Peyer's patch (tissue), 4 donors: ENCODE measurements around the gene GNAQ. TPM values are rescaled to one million over a fixed set of nuclear protein-coding genes. Genes with fewer than 3 reads are reported as not detected.

Source experiments
- DNase-seq, 3 donors: peaks; one replicate each; pipeline ENCODE4 v3.0.0-alpha.2; 2017 to 2019
- H3K27ac ChIP-seq, 4 donors: fragments of 200-600 bp; sonication (generic); one replicate each; pipeline ENCODE4 v1.5.1; 2016 to 2019
- H3K27me3 ChIP-seq, 2 donors: fragments of 200-600 bp; sonication (generic); one replicate each; pipeline ENCODE4 v1.5.1; 2019
- H3K36me3 ChIP-seq, 3 donors: fragments of 200-600 bp; sonication (generic); one replicate each; pipeline ENCODE4 v1.5.1; 2016 to 2019
- H3K4me1 ChIP-seq, 4 donors: fragments of 200-600 bp; sonication (generic); one replicate each; pipeline ENCODE4 v1.5.1; 2016 to 2019
- H3K4me3 ChIP-seq, 4 donors: fragments of 200-600 bp; sonication (generic); 1 replicate in 3 of 4; 2 replicates in 1 of 4; pipeline ENCODE4 v1.5.1; 2016 to 2019; ENCODE audit warnings: mild to moderate bottlenecking in 1 of 4
- H3K9me3 ChIP-seq, 4 donors: fragments of 200-600 bp; sonication (generic); one replicate each; pipeline ENCODE4 v1.5.1; 2016 to 2019; ENCODE audit warnings: mild to moderate bottlenecking in 1 of 4
- POLR2A ChIP-seq, 2 donors: fragments of 450-650 bp; IDR thresholded peaks; one replicate each; pipeline ENCODE4 v1.5.1; 2017; ENCODE audit warnings: antibody characterized with exemption in 2 of 2, mild to moderate bottlenecking in 2 of 2, moderate library complexity in 2 of 2
- total RNA-seq, 4 donors: library from RNA; depleted of rRNA; stranded (reverse); fragments of >200 nt; gene quantifications; one replicate each; pipeline ENCODE4 v1.1.0, GENCODE V29; 2016
- TF ChIP-seq, protein P1 (sequence below), 6 experiments: fragments of 450-650 bp in 4 of 6; fragments of 200-600 bp in 2 of 6; sonication (generic) in 1 of 6; IDR thresholded peaks; one replicate each; pipeline ENCODE4 v1.5.1; 2017 to 2019; ENCODE audit warnings: antibody characterized with exemption in 6 of 6, mild to moderate bottlenecking in 3 of 6, moderate library complexity in 1 of 6

Gene GNAQ
- total RNA-seq, 4 donors from 2014 or later, result 28.7 to 45.4 (median 33.5) TPM

DNA sequence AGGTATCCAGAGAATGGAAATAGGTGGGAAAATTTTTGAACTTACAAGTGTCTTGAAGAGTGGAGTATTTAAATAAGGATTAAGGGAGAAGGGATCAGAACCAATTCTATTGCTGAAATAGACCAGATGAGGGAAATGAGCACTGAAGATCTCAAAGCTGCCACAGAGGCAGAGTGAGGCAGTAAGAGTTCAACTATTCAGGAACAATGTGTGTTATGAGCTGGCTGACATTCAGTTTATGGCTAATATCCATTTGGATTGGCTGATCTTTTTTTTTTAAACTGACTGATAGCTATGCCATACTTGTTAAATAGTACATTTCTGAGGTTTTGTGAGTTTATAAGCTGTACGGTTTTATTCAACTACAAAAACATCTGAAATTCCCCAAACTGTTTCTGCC lies 288.2 kb downstream of the GNAQ start:
- no peaks in the 10 kb centered on the region for H3K4me1 ChIP-seq
- H3K27me3 ChIP-seq, result no peaks in the 10 kb centered on the region
- H3K36me3 ChIP-seq, result no peaks in the 10 kb centered on the region
- H3K9me3 ChIP-seq, result no peaks in the 10 kb centered on the region
- H3K27ac ChIP-seq, result no peak overlapping the region
- DNase-seq, result no peak
- no peak overlapping the region for H3K4me3 ChIP-seq
- TF ChIP-seq POLR2A (IDR thresholded peaks at IDR 0.05), result no peak
- TF ChIP-seq, protein P1, sequence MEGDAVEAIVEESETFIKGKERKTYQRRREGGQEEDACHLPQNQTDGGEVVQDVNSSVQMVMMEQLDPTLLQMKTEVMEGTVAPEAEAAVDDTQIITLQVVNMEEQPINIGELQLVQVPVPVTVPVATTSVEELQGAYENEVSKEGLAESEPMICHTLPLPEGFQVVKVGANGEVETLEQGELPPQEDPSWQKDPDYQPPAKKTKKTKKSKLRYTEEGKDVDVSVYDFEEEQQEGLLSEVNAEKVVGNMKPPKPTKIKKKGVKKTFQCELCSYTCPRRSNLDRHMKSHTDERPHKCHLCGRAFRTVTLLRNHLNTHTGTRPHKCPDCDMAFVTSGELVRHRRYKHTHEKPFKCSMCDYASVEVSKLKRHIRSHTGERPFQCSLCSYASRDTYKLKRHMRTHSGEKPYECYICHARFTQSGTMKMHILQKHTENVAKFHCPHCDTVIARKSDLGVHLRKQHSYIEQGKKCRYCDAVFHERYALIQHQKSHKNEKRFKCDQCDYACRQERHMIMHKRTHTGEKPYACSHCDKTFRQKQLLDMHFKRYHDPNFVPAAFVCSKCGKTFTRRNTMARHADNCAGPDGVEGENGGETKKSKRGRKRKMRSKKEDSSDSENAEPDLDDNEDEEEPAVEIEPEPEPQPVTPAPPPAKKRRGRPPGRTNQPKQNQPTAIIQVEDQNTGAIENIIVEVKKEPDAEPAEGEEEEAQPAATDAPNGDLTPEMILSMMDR (IDR thresholded peaks at IDR 0.05), result no peak

DNA sequence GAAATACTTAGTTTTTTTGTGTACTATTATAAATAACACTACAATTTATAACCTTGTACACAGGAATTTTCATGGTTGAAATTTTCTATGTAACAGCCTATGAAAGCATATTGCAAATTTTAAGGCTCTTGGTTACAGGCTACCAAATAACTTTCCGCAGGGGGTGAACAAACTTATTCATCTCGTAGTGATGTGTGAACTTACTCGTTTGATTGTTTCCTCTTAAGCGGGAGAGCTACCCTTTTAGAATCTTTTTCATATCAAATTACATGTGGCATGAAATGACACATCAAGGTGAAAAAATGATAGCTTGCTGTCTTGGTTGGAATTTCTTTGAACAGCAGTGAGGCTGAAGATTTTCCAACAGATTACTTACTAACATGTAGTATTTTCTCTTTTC lies 292.7 kb downstream of the GNAQ start:
- TF ChIP-seq, protein P1 (IDR thresholded peaks at IDR 0.05), result no peak
- no peak for TF ChIP-seq POLR2A (IDR thresholded peaks at IDR 0.05)
- Histone ChIP-seq H3K27me3 (no peaks in the 10 kb centered on the region), H3K9me3 (no peaks in the 10 kb centered on the region), H3K36me3 (no peaks in the 10 kb centered on the region), H3K4me3 (no peak overlapping the region), H3K4me1 (no peaks in the 10 kb centered on the region), H3K27ac (no peak overlapping the region)
- no peak for DNase-seq

DNA sequence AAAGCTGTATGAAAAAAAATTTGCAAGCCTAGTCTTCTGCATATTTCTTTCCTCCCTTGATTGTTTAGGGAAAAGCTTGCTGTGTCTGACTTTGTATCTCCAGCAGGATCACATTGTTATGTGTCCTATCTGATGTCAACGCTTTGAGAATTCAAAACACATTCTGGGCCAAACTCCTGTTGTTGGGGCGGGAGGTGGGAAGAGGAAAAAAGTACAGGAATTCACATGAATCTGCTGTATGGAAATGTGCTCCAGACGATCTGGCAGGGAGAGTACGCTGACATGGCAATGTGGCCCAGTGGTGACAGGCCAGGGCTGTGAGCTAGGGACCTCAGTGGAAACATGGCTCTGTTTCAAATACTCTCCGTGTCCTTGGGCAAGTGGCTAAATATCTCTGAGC lies 296.1 kb downstream of the GNAQ start:
- Histone ChIP-seq H3K36me3 (no peaks in the 10 kb centered on the region), H3K27ac (no peak overlapping the region), H3K9me3 (no peaks in the 10 kb centered on the region), H3K4me1 (no peaks in the 10 kb centered on the region), H3K4me3 (no peak overlapping the region), H3K27me3 (no peaks in the 10 kb centered on the region)
- no peak for DNase-seq
- TF ChIP-seq, protein P1 (IDR thresholded peaks at IDR 0.05), result no peak
- no peak for TF ChIP-seq POLR2A (IDR thresholded peaks at IDR 0.05)

DNA sequence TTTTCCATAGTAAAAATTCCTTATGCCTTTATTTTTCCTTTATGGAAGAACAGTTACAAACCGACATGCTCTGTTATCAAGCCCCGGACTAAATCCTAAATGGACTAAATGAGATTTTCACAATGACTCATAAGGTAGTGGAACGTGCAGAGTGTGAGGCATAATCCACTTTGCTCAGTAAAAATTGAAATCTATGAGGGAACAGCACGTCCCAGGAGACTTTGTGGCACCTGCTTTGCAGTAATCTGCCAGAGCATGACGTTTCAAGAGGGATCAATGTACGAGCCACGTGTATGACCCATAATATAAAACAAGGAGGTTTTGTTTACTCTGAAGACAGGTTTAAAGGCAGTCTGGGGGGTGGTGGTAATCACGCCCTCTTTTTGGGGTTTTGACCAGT lies 299.7 kb downstream of the GNAQ start:
- H3K9me3 ChIP-seq, result no peaks in the 10 kb centered on the region
- no peaks in the 10 kb centered on the region for H3K4me1 ChIP-seq
- H3K27ac ChIP-seq, result peak overlapping the region in 1 of 4 donors; percentile 72
- H3K4me3 ChIP-seq, result no peak overlapping the region
- DNase-seq, result peak in 1 of 3 donors; percentile 57
- peaks cover 0 to 18% (median 0%) of the 10 kb centered on the region in 3 donors for H3K36me3 ChIP-seq
- TF ChIP-seq, protein P1 (IDR thresholded peaks at IDR 0.05), result no peak
- TF ChIP-seq POLR2A (IDR thresholded peaks at IDR 0.05), result no peak
- no peaks in the 10 kb centered on the region for H3K27me3 ChIP-seq

DNA sequence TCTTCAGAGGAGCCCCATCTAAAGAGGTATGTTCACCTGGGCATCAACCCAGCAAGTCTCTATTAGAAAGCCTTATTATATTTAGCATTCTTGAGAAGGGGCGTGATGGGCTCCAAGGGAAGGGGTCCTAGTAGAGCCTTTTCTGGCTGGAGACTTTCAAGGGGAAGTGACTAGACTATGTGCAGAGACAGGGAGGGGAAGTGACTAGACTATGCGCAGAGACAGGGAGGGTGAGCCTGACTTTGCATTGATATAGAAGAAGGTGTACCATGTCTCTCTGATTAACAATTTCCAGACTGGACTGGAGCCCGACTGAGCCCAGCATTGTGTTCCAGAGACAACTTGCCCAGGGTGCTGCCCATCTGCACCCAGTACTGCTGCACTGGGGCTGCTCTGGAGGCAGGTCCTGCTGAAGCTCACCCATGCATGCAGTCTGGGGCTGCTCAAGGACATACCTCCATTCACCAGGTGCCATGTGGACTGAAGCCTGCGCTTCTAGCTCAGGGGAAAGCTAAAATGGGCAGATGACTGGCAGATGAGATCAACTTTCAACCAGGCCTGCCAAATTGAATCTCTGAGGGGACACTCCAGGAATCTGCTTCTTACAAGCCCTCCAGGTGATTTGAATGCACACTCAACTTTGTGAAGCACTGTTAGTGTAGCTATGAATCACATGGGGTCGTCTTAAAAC lies 300.5 kb downstream of the GNAQ start:
- TF ChIP-seq, protein P1 (IDR thresholded peaks at IDR 0.05), result no peak
- no peak for TF ChIP-seq POLR2A (IDR thresholded peaks at IDR 0.05)
- H3K4me1 ChIP-seq, result no peaks in the 10 kb centered on the region
- H3K4me3 ChIP-seq, result no peak overlapping the region
- peaks cover 0 to 22% (median 0%) of the 10 kb centered on the region in 3 donors for H3K36me3 ChIP-seq
- no peaks in the 10 kb centered on the region for H3K27me3 ChIP-seq
- DNase-seq, result no peak
- no peaks in the 10 kb centered on the region for H3K9me3 ChIP-seq
- H3K27ac ChIP-seq, result no peak overlapping the region
